CD4-positive, alpha-beta memory T cell (primary cell): ENCODE results near the gene C5. TPM values are rescaled to one million over a fixed set of nuclear protein-coding genes. Genes with fewer than 3 reads are reported as not detected.

Experiments used
- CTCF ChIA-PET: fragments of 350-600 bp; sonication (Branson Sonifier 250); formaldehyde crosslinking; loops from one replicate; lab custom pipeline; 2021; ENCODE audit warnings: inconsistent platforms; ENCODE audit not compliant: partially characterized antibody; lab: Charles Lee
- POLR2A ChIA-PET: fragments of 350-600 bp; sonication (Branson Sonifier 250); formaldehyde crosslinking; loops from one replicate; lab custom pipeline; 2021; ENCODE audit not compliant: partially characterized antibody; lab: Charles Lee
- DNase-seq, 5 donors: peaks; one replicate each; pipeline versions ENCODE4 v3.0.0 to v3.0.0-alpha.2; 2020 to 2022; ENCODE audit warnings: mixed read lengths in 1 of 5
- H3K27ac ChIP-seq: one replicate; pipeline ENCODE4 v1.7.0; 2013; ENCODE audit warnings: low read depth, low read length
- H3K27me3 ChIP-seq: 2 replicates; pipeline ENCODE4 v1.7.0; 2013; ENCODE audit warnings: mild to moderate bottlenecking, low read length, moderate library complexity; ENCODE audit not compliant: insufficient read depth
- H3K36me3 ChIP-seq: 2 replicates; pipeline ENCODE4 v1.7.0; 2013; ENCODE audit warnings: mild to moderate bottlenecking, low read length, moderate library complexity; ENCODE audit not compliant: insufficient read depth
- H3K4me1 ChIP-seq: 2 replicates; pipeline ENCODE4 v1.7.0; 2013; ENCODE audit warnings: mild to moderate bottlenecking, low read length, moderate library complexity; ENCODE audit not compliant: insufficient read depth
- H3K4me3 ChIP-seq, 2 donors: one replicate each; pipeline ENCODE4 v1.7.0; 2013; ENCODE audit warnings: low read length in 2 of 2, mild to moderate bottlenecking in 1 of 2
- H3K9me3 ChIP-seq, 2 donors: one replicate each; pipeline ENCODE4 v1.7.0; 2013; ENCODE audit warnings: low read length in 2 of 2, control low read depth in 1 of 2; ENCODE audit not compliant: control insufficient read depth in 1 of 2
- H3K27ac Mint-ChIP-seq, 7 donors: one replicate each; pipeline ENCODE4 v1.8.0; 2020 to 2021; ENCODE audit warnings: mixed read lengths in 7 of 7, mild to moderate bottlenecking in 6 of 7, inconsistent platforms in 3 of 7, moderate library complexity in 3 of 7
- H3K27me3 Mint-ChIP-seq, 2 donors: one replicate each; pipeline ENCODE4 v1.8.0; 2020 to 2021; ENCODE audit warnings: mixed read lengths in 2 of 2
- H3K36me3 Mint-ChIP-seq, 2 donors: one replicate each; pipeline ENCODE4 v1.8.0; 2020 to 2021; ENCODE audit warnings: mixed read lengths in 2 of 2, inconsistent platforms in 1 of 2, mild to moderate bottlenecking in 1 of 2
- H3K4me1 Mint-ChIP-seq, 4 donors: one replicate each; pipeline ENCODE4 v1.8.0; 2020 to 2021; ENCODE audit warnings: mixed read lengths in 4 of 4, mild to moderate bottlenecking in 1 of 4
- H3K4me3 Mint-ChIP-seq, 8 donors: one replicate each; pipeline ENCODE4 v1.8.0; 2020 to 2021; ENCODE audit warnings: mixed read lengths in 8 of 8, mild to moderate bottlenecking in 7 of 8, moderate library complexity in 6 of 8, inconsistent platforms in 3 of 8
- H3K9me3 Mint-ChIP-seq, 8 donors: one replicate each; pipeline ENCODE4 v1.8.0; 2020 to 2021; ENCODE audit warnings: mixed read lengths in 8 of 8, mild to moderate bottlenecking in 5 of 8, inconsistent platforms in 3 of 8, moderate library complexity in 1 of 8
- intact Hi-C: fragments of 100-400 bp; cut with micrococcal nuclease; formaldehyde crosslinking; loops from one replicate; pipeline ENCODE4 v1.15.1; 2023
- polyA plus RNA-seq, 2 donors: library from polyadenylated mRNA; unstranded; fragments of 300-500 nt; fragmentation: Illumina TruSeq; gene quantifications; one replicate each; pipeline ENCODE4 v1.2.3, GENCODE V29; 2021
- total RNA-seq, 2 experiments: library from RNA; stranded (reverse); gene quantifications; one replicate each; pipeline ENCODE4 v1.2.3, GENCODE V29; 2021

C5 gene
- total and polyA plus RNA-seq, 4 experiments from 2014 or later: 0.28 to 3.2 (median 1.3) TPM

DNA sequence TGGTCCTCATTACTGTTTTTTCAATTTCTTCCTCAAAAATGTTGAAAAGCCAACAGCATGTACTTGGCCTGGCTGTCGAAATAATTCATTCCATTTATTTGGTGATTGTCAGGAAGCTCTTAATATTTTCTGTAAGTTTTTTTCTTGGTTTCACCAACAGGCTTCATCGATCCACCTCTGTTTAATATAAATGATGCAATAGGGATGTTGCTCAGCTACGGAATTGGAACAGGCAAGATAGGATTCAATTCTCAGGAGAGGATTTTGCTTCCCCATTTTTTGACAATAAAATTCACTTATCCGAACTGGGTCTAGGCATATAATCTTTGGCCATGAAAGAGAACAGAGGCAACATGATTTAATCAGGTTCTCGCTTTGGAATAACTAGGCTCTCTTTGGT, 30.8 kb downstream of the C5 start:
- H3K4me1 ChIP-seq: no peaks in the 10 kb centered on the region
- no peaks in the 10 kb centered on the region for H3K9me3 Mint-ChIP-seq
- no peaks in the 10 kb centered on the region for H3K36me3 ChIP-seq
- H3K27me3 ChIP-seq: no peaks in the 10 kb centered on the region
- H3K27ac ChIP-seq: no peak overlapping the region
- H3K27ac Mint-ChIP-seq: no peak overlapping the region
- DNase-seq: no peak
- H3K4me1 Mint-ChIP-seq: no peaks in the 10 kb centered on the region
- H3K9me3 ChIP-seq: no peaks in the 10 kb centered on the region
- ChIA-PET POLR2A (no interaction called here), CTCF (interaction anchor here (2.3 kb wide), 1 partner anchor 41 kb away, joined by 5 read pairs; no protein-coding TSS in a partner anchor)
- intact Hi-C loops: no loop called here
- H3K27me3 Mint-ChIP-seq: no peaks in the 10 kb centered on the region
- no peak overlapping the region for H3K4me3 Mint-ChIP-seq
- no peaks in the 10 kb centered on the region for H3K36me3 Mint-ChIP-seq
- H3K4me3 ChIP-seq: no peak overlapping the region

DNA sequence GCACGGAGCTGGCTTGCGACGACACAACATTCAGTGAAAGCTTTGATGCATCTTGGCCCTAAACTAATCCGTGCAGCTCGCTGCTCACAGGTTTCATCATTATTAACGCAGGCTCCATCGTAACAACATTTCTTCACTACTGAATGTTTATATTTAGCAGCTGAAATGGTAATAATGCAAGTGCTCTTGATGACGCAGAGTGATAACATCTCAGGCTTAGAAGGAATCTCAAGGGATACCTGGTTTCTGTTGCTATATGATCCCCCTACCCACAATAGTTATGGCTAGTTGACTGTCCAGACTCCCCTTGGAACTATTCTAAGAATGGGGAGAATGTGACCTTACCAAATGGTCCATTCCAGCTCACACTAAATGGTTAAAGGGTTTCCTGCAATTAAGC, 36.2 kb downstream of the C5 start:
- Histone ChIP-seq H3K4me3 (no peak overlapping the region), H3K9me3 (no peaks in the 10 kb centered on the region), H3K27ac (no peak overlapping the region), H3K27me3 (no peaks in the 10 kb centered on the region), H3K36me3 (no peaks in the 10 kb centered on the region), H3K4me1 (no peaks in the 10 kb centered on the region)
- no peak overlapping the region for H3K27ac Mint-ChIP-seq
- no peaks in the 10 kb centered on the region for H3K36me3 Mint-ChIP-seq
- POLR2A ChIA-PET: no interaction called here
- DNase-seq: no peak
- intact Hi-C loops: no loop called here
- peaks cover 0 to 3% (median 0%) of the 10 kb centered on the region in 8 donors for H3K9me3 Mint-ChIP-seq
- H3K4me1 Mint-ChIP-seq: no peaks in the 10 kb centered on the region
- no peak overlapping the region for H3K4me3 Mint-ChIP-seq
- no peaks in the 10 kb centered on the region for H3K27me3 Mint-ChIP-seq
- CTCF ChIA-PET: interaction anchor here (1.0 kb wide), 2 partner anchors 30 to 259 kb away, joined by 3 read pairs; no protein-coding TSS in a partner anchor

DNA sequence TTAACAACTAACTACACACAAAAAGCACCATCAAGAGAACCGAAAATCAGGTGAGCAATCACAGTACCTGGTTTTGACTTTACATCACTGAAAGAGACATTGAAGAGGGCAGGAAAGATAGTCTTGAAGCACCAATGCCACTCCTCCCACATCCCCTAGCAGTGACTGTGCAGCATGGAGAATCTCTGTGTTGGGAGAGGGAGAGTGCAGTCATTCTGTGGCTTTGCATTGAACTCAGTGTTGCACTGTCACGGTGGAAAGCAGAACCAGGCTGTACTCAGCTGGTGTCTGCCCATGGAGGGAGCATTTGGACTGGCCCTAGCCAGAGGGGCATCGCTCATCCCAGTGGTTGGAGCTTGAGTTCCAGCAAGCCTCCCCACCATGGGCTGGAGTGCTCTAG, 40.4 kb downstream of the C5 start:
- Mint-ChIP-seq H3K27ac (no peak overlapping the region), H3K27me3 (no peaks in the 10 kb centered on the region)

DNA sequence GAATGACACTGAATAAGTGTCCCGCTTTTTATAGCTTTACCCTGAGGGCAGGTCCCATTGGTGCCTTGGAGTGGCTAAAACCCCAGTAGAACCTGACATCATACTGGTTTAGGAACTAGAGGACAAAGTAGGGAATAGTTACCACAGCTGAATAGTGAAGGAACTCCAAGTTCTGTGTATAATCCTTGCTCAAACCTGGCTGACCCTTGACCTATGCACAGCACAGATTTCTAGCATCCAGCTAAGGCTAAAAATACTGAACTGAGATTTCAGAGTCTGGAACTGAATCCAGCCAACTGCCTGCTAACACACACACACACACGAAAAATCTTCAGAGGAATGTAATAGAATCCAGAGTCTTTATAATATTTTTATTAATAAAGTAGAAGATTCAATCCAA, 50.8 kb downstream of the C5 start:
- H3K4me3 ChIP-seq: no peak overlapping the region
- ChIA-PET CTCF (interaction anchor here (1.1 to 2.0 kb wide), 2 partner anchors 18 to 72 kb away, joined by 4 to 8 read pairs; no protein-coding TSS in a partner anchor), POLR2A (no interaction called here)
- no peak for DNase-seq
- H3K4me1 Mint-ChIP-seq: no peaks in the 10 kb centered on the region
- intact Hi-C loops: no loop called here
- H3K36me3 ChIP-seq: no peaks in the 10 kb centered on the region
- no peak overlapping the region for H3K4me3 Mint-ChIP-seq
- no peaks in the 10 kb centered on the region for H3K9me3 Mint-ChIP-seq
- no peak overlapping the region for H3K27ac Mint-ChIP-seq
- H3K4me1 ChIP-seq: no peaks in the 10 kb centered on the region
- H3K27ac ChIP-seq: no peak overlapping the region
- no peaks in the 10 kb centered on the region for H3K27me3 Mint-ChIP-seq
- H3K27me3 ChIP-seq: no peaks in the 10 kb centered on the region
- no peaks in the 10 kb centered on the region for H3K9me3 ChIP-seq
- H3K36me3 Mint-ChIP-seq: no peaks in the 10 kb centered on the region

More for the DNA sequence above, 40.4 kb downstream of the C5 start:
- Histone ChIP-seq H3K4me1 (no peaks in the 10 kb centered on the region), H3K27me3 (no peaks in the 10 kb centered on the region), H3K4me3 (no peak overlapping the region), H3K27ac (no peak overlapping the region), H3K36me3 (no peaks in the 10 kb centered on the region), H3K9me3 (no peaks in the 10 kb centered on the region)
- POLR2A ChIA-PET: no interaction called here
- Mint-ChIP-seq H3K36me3 (peaks cover 0 to 12% of the 10 kb centered on the region in 2 donors), H3K4me3 (no peak overlapping the region), H3K9me3 (peaks cover 0 to 3% (median 0%) of the 10 kb centered on the region in 8 donors), H3K4me1 (no peaks in the 10 kb centered on the region)
- CTCF ChIA-PET: no interaction called here
- intact Hi-C loops: no loop called here
- DNase-seq: no peak

DNA sequence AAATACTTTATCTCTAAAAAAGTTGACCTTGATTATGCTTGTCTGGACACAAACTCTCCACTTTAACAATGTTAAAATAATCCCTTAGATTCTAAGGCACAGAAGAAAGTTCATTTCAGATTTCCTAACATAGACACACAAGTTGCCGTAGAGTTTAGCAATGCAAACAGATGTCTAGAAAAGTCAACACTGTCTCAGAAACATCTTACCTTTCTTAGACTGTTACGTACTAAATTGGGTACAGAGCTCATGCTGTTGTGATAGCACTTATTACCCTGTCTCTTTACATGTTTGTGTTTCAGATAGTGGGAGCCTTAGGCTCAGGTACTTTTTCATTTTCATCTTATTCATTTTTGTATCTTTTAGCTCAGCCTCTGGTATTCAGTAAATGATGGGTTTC, 52.0 kb downstream of the C5 start:
- H3K9me3 Mint-ChIP-seq: no peaks in the 10 kb centered on the region
- ChIA-PET POLR2A (no interaction called here), CTCF (interaction anchor here (1.1 to 2.0 kb wide), 2 partner anchors 17 to 18 kb away, joined by 3 to 8 read pairs; no protein-coding TSS in a partner anchor)
- no peaks in the 10 kb centered on the region for H3K4me1 ChIP-seq
- no peaks in the 10 kb centered on the region for H3K9me3 ChIP-seq
- H3K27ac ChIP-seq: no peak overlapping the region
- H3K4me3 ChIP-seq: no peak overlapping the region
- H3K27ac Mint-ChIP-seq: no peak overlapping the region
- H3K27me3 ChIP-seq: no peaks in the 10 kb centered on the region
- no peaks in the 10 kb centered on the region for H3K4me1 Mint-ChIP-seq
- intact Hi-C loops: no loop called here
- no peaks in the 10 kb centered on the region for H3K36me3 ChIP-seq
- no peak for DNase-seq
- no peaks in the 10 kb centered on the region for H3K27me3 Mint-ChIP-seq
- H3K4me3 Mint-ChIP-seq: no peak overlapping the region
- H3K36me3 Mint-ChIP-seq: no peaks in the 10 kb centered on the region

DNA sequence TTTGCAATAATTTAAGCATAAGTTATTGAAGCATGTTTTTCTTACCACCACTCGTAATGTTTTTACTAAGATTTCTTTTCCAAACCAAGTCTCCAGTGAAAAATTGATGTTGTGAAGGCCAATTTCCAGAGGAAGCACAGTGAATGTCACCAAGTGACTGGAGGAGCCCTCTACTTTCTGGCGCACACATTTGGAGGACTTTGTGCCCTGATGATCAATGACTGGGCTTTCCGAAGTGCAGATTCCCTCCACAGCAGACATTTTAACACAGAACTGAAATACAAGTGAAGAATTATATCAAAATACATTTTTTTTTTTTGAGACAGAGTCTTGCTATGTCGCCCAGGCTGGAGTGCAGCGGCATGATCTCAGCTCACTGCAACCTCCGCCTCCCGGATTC, 52.6 kb downstream of the C5 start:
- CTCF ChIA-PET: interaction anchor here (1.1 to 2.0 kb wide), 2 partner anchors 16 to 17 kb away, joined by 3 to 8 read pairs; no protein-coding TSS in a partner anchor
- Mint-ChIP-seq H3K4me1 (no peaks in the 10 kb centered on the region), H3K27me3 (no peaks in the 10 kb centered on the region), H3K27ac (peak overlapping the region in 2 of 7 donors; percentile 36 to 39), H3K9me3 (no peaks in the 10 kb centered on the region), H3K36me3 (peaks cover 0 to 2% of the 10 kb centered on the region in 2 donors), H3K4me3 (no peak overlapping the region)
- intact Hi-C loops: no loop called here
- no peaks in the 10 kb centered on the region for H3K27me3 ChIP-seq
- POLR2A ChIA-PET: no interaction called here
- H3K9me3 ChIP-seq: no peaks in the 10 kb centered on the region
- no peaks in the 10 kb centered on the region for H3K36me3 ChIP-seq
- no peak overlapping the region for H3K4me3 ChIP-seq
- no peak for DNase-seq
- H3K4me1 ChIP-seq: no peaks in the 10 kb centered on the region
- no peak overlapping the region for H3K27ac ChIP-seq

DNA sequence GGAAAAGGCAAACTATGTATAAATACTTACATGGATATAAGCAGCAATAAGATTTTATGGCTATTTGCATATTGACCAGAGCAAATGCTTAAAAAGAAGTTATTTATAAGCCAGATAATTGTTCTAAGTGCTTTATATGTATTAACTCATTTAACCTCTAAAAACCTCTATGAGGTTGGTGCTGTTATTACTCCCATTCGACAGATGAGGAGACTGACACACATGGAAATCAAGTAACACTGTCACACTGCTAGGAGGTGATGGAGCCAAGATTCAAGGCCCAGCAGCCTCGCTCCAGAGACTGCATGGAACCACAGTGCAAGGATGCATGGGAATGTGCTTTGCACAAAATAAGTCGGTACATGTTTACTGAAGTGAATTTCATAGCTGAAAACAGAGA, 53.7 kb downstream of the C5 start:
- H3K27me3 Mint-ChIP-seq: no peaks in the 10 kb centered on the region
- Histone ChIP-seq H3K4me3 (no peak overlapping the region), H3K27ac (no peak overlapping the region), H3K4me1 (no peaks in the 10 kb centered on the region), H3K9me3 (no peaks in the 10 kb centered on the region), H3K27me3 (no peaks in the 10 kb centered on the region), H3K36me3 (no peaks in the 10 kb centered on the region)
- no peak overlapping the region for H3K27ac Mint-ChIP-seq
- intact Hi-C loops: no loop called here
- H3K36me3 Mint-ChIP-seq: peaks cover 0 to 3% of the 10 kb centered on the region in 2 donors
- ChIA-PET POLR2A (no interaction called here), CTCF (no interaction called here)
- H3K9me3 Mint-ChIP-seq: no peaks in the 10 kb centered on the region
- H3K4me1 Mint-ChIP-seq: no peaks in the 10 kb centered on the region
- no peak for DNase-seq
- no peak overlapping the region for H3K4me3 Mint-ChIP-seq
